Large intestine (tissue), 3 donors: ENCODE data around the gene MRGPRX3. TPM values are rescaled to one million over a fixed set of nuclear protein-coding genes. Genes with fewer than 3 reads are reported as not detected.
A peak's percentile ranks its signal among the peaks of the same experiment; 100 is the strongest.
"Not testable (repeated sequence)": the region's sequence is repeated elsewhere in the genome, so short reads cannot be mapped to it uniquely, and the experiment has no call there.

Experiments
- DNase-seq, 2 donors: peaks; one replicate each; pipeline versions ENCODE4 v3.0.0 to v3.0.0-alpha.2; 2013
- H3K27ac ChIP-seq: one replicate; pipeline ENCODE4 v1.5.1; 2013; ENCODE audit warnings: low read length
- H3K27me3 ChIP-seq: 2 replicates; pipeline ENCODE4 v1.6.1; 2013; ENCODE audit warnings: low read length; ENCODE audit not compliant: control insufficient read depth, insufficient read depth
- H3K36me3 ChIP-seq: 2 replicates; pipeline ENCODE4 v1.6.1; 2013; ENCODE audit warnings: low read length; ENCODE audit not compliant: control insufficient read depth, insufficient read depth
- H3K4me1 ChIP-seq: one replicate; pipeline ENCODE4 v1.6.1; 2013; ENCODE audit warnings: low read length; ENCODE audit not compliant: control insufficient read depth, insufficient read depth
- H3K4me3 ChIP-seq: one replicate; pipeline ENCODE4 v1.5.1; 2013; ENCODE audit warnings: low read length
- H3K9me3 ChIP-seq: one replicate; pipeline ENCODE4 v1.6.1; 2013; ENCODE audit warnings: mild to moderate bottlenecking, low read depth, low read length, moderate library complexity; ENCODE audit not compliant: control insufficient read depth
- WGBS: methylation state at CpG from one replicate; pipeline ENCODE4 v1.1.5; 2013; ENCODE audit warnings: low lambda C conversion rate; ENCODE audit not compliant: insufficient coverage; 5-methylcytosine and 5-hydroxymethylcytosine counted together
- polyA plus RNA-seq: library from polyadenylated mRNA; unstranded; fragments of 120-200 nt; gene quantifications from one replicate; pipeline ENCODE4 v1.2.1, GENCODE V29; 2013

The MRGPRX3 gene
- polyA plus RNA-seq, 1 donor, result not detected

GRCh38 chr11:18111005-18111404 lies 21.4 kb upstream of the MRGPRX3 start:
- DNase-seq, result no peak
- Histone ChIP-seq H3K27me3 (peaks cover 36% of the 10 kb centered on the region), H3K4me1 (no peaks in the 10 kb centered on the region), H3K9me3 (no peaks in the 10 kb centered on the region), H3K36me3 (no peaks in the 10 kb centered on the region), H3K4me3 (no peak overlapping the region), H3K27ac (no peak overlapping the region)
- 17% methylated on average over 2 of the region's 2 CpGs for WGBS

- Histone ChIP-seq H3K36me3 (no peaks in the 10 kb centered on the region), H3K9me3 (peaks cover 3% of the 10 kb centered on the region), H3K4me3 (no peak overlapping the region), H3K27me3 (peaks cover 29% of the 10 kb centered on the region), H3K27ac (no peak overlapping the region), H3K4me1 (no peaks in the 10 kb centered on the region)
- WGBS, result no CpG with 5 or more reads among the region's 9 CpGs
- peak; percentile 43 to 56 for DNase-seq
Observed at GRCh38 chr11:18115360-18116127, 16.8 kb upstream of the MRGPRX3 start.

- not testable (repeated sequence) for H3K4me3 ChIP-seq, DNase-seq, H3K27me3 ChIP-seq, H3K4me1 ChIP-seq, H3K36me3 ChIP-seq, H3K27ac ChIP-seq, H3K9me3 ChIP-seq
- WGBS, result no CpG with 5 or more reads among the region's 20 CpGs
Observed at GRCh38 chr11:18121331-18121828, 11.0 kb upstream of the MRGPRX3 start.

GRCh38 chr11:18131115-18131514 lies 1.3 kb upstream of the MRGPRX3 start:
- WGBS, result 60% methylated on average over 1 of the region's 4 CpGs
- not testable (repeated sequence) for H3K4me1 ChIP-seq, DNase-seq, H3K4me3 ChIP-seq, H3K27me3 ChIP-seq, H3K27ac ChIP-seq, H3K9me3 ChIP-seq, H3K36me3 ChIP-seq

- H3K27ac ChIP-seq, result no peak overlapping the region
- peaks cover 4% of the 10 kb centered on the region for H3K27me3 ChIP-seq
- no peaks in the 10 kb centered on the region for H3K36me3 ChIP-seq
- H3K9me3 ChIP-seq, result no peaks in the 10 kb centered on the region
- no peak overlapping the region for H3K4me3 ChIP-seq
- no peaks in the 10 kb centered on the region for H3K4me1 ChIP-seq
- 22% methylated on average over 2 of the region's 2 CpGs for WGBS
- no peak for DNase-seq
Observed at GRCh38 chr11:18135308-18135707, 2.9 kb downstream of the MRGPRX3 start.

GRCh38 chr11:18137186-18137800 lies 4.9 kb downstream of the MRGPRX3 start:
- no CpG with 5 or more reads among the region's 29 CpGs for WGBS
- Histone ChIP-seq H3K9me3 (no peaks in the 10 kb centered on the region), H3K36me3 (no peaks in the 10 kb centered on the region), H3K4me3 (no peak overlapping the region), H3K27me3 (peaks cover 7% of the 10 kb centered on the region), H3K27ac (no peak overlapping the region), H3K4me1 (no peaks in the 10 kb centered on the region)
- no peak for DNase-seq

GRCh38 chr11:18140145-18140544 lies 7.8 kb downstream of the MRGPRX3 start:
- H3K27me3 ChIP-seq, result peaks cover 3% of the 10 kb centered on the region
- no peaks in the 10 kb centered on the region for H3K9me3 ChIP-seq
- no peak overlapping the region for H3K4me3 ChIP-seq
- no CpG with 5 or more reads among the region's 2 CpGs for WGBS
- H3K4me1 ChIP-seq, result no peaks in the 10 kb centered on the region
- H3K36me3 ChIP-seq, result no peaks in the 10 kb centered on the region
- DNase-seq, result no peak
- no peak overlapping the region for H3K27ac ChIP-seq

GRCh38 chr11:18144243-18144642 lies 11.9 kb downstream of the MRGPRX3 start:
- DNase-seq, result no peak
- no peaks in the 10 kb centered on the region for H3K4me1 ChIP-seq
- WGBS, result 87% methylated on average over 4 of the region's 5 CpGs
- H3K36me3 ChIP-seq, result no peaks in the 10 kb centered on the region
- no peaks in the 10 kb centered on the region for H3K9me3 ChIP-seq
- H3K4me3 ChIP-seq, result no peak overlapping the region
- H3K27me3 ChIP-seq, result peaks cover 14% of the 10 kb centered on the region
- no peak overlapping the region for H3K27ac ChIP-seq

- peaks cover 14% of the 10 kb centered on the region for H3K27me3 ChIP-seq
- WGBS, result no CpG with 5 or more reads among the region's 2 CpGs
- DNase-seq, result no peak
- no peak overlapping the region for H3K4me3 ChIP-seq
- H3K9me3 ChIP-seq, result no peaks in the 10 kb centered on the region
- H3K36me3 ChIP-seq, result no peaks in the 10 kb centered on the region
- H3K4me1 ChIP-seq, result no peaks in the 10 kb centered on the region
- no peak overlapping the region for H3K27ac ChIP-seq
Observed at GRCh38 chr11:18145025-18145424, 12.7 kb downstream of the MRGPRX3 start.

- whole genome bisulfite sequencing, result 68% methylated on average over 2 of the region's 3 CpGs
- Histone ChIP-seq H3K4me1 (no peaks in the 10 kb centered on the region), H3K27me3 (peaks cover 11% of the 10 kb centered on the region), H3K9me3 (no peaks in the 10 kb centered on the region), H3K36me3 (no peaks in the 10 kb centered on the region), H3K27ac (no peak overlapping the region), H3K4me3 (no peak overlapping the region)
- DNase-seq, result no peak
Observed at GRCh38 chr11:18145837-18146236, 13.5 kb downstream of the MRGPRX3 start.
